Loucy (cell line): ENCODE measurements around the gene DCP2.

Experiments
- H2AFZ ChIP-seq: fragments of 200-600 bp; sonication (generic); 2 replicates; pipeline ENCODE4 v1.6.0; 2016; ENCODE audit warnings: antibody characterized with exemption, mild to moderate bottlenecking, low read length, moderate library complexity
- H3F3A ChIP-seq: fragments of 200-600 bp; 2 replicates; pipeline ENCODE4 v1.6.0; 2016; ENCODE audit warnings: antibody characterized with exemption, low read depth, mild to moderate bottlenecking
- H3K27me3 ChIP-seq: fragments of 200-600 bp; sonication (generic); 2 replicates; pipeline ENCODE4 v1.6.1; 2014; ENCODE audit warnings: low read length, mild to moderate bottlenecking; ENCODE audit not compliant: insufficient read depth, poor library complexity, severe bottlenecking
- H3K36me3 ChIP-seq: fragments of 200-600 bp; sonication (generic); 2 replicates; pipeline ENCODE4 v1.6.1; 2016; ENCODE audit warnings: low read length; ENCODE audit not compliant: insufficient read depth
- H3K4me1 ChIP-seq: fragments of 200-600 bp; sonication (generic); 2 replicates; pipeline ENCODE4 v1.5.1; 2014; ENCODE audit warnings: low read length, mild to moderate bottlenecking; ENCODE audit not compliant: insufficient read depth, poor library complexity, severe bottlenecking
- H3K4me2 ChIP-seq: fragments of 200-600 bp; sonication (generic); 2 replicates; pipeline ENCODE4 v1.6.0; 2014; ENCODE audit warnings: antibody characterized with exemption, low read length, low read depth, mild to moderate bottlenecking; ENCODE audit not compliant: poor library complexity, severe bottlenecking
- H3K4me3 ChIP-seq: fragments of 200-600 bp; sonication (generic); 2 replicates; pipeline ENCODE4 v1.5.1; 2014; ENCODE audit warnings: low read length, mild to moderate bottlenecking, mixed read lengths; ENCODE audit not compliant: poor library complexity, severe bottlenecking
- H3K79me2 ChIP-seq: fragments of 200-600 bp; sonication (generic); 2 replicates; pipeline ENCODE4 v1.6.1; 2014; ENCODE audit warnings: low read length; ENCODE audit not compliant: insufficient read depth
- H3K9ac ChIP-seq: fragments of 200-600 bp; sonication (generic); 2 replicates; pipeline ENCODE4 v1.6.0; 2014; ENCODE audit warnings: mild to moderate bottlenecking, low read depth, low read length, moderate library complexity; ENCODE audit not compliant: poor library complexity, severe bottlenecking
- H3K9me2 ChIP-seq: fragments of 200-600 bp; sonication (generic); replicated peaks from 2 replicates; pipeline ENCODE4 v1.6.1; 2016; ENCODE audit warnings: low read depth, low read length, mixed read lengths
- H3K9me3 ChIP-seq: fragments of 200-600 bp; sonication (generic); 2 replicates; pipeline ENCODE4 v1.6.1; 2014; ENCODE audit warnings: mild to moderate bottlenecking, antibody characterized with exemption, low read length, low read depth; ENCODE audit not compliant: insufficient read depth
- H4K20me1 ChIP-seq: fragments of 200-600 bp; sonication (generic); 2 replicates; pipeline ENCODE4 v1.6.0; 2014; ENCODE audit warnings: antibody characterized with exemption, low read length, mild to moderate bottlenecking; ENCODE audit not compliant: insufficient read depth, poor library complexity, severe bottlenecking
- EZH2phosphoT487 ChIP-seq: fragments of 200-600 bp; IDR thresholded peaks from 2 replicates; pipeline ENCODE4 v1.6.1; 2018; ENCODE audit warnings: antibody characterized with exemption, mild to moderate bottlenecking, moderate library complexity, borderline replicate concordance
- TF ChIP-seq, protein P1 (sequence below): fragments of 200-600 bp; sonication (generic); conservative IDR thresholded peaks from 2 replicates; pipeline ENCODE4 v1.5.1; 2014; ENCODE audit warnings: mild to moderate bottlenecking, antibody characterized with exemption, low read length

The DCP2 gene

DNA sequence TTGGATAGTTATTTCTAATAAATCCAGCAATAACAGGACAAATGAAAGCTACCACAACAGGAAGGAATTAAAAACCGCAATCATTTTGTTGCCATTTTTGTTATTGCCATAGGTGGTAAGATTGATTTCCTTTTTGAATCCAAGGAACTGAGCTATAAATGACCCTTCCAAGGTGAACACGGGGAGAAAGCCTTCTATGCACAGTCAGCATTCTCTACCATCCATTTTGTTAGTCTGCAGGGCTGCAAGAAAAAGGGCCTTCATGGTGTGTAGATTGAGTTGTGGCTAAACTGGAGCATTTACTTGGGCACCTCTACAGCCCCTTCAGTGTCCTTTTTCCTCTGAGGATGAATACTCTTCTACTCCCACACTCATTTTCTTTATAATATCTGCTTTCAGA, 35.9 kb upstream of the DCP2 start:
- H3K9me3 ChIP-seq: no peaks in the 10 kb centered on the region
- H3K4me1 ChIP-seq: no peaks in the 10 kb centered on the region
- H4K20me1 ChIP-seq: no peaks in the 10 kb centered on the region
- H3K79me2 ChIP-seq: no peaks in the 10 kb centered on the region
- no peaks in the 10 kb centered on the region for H3F3A ChIP-seq
- H3K4me2 ChIP-seq: no peak overlapping the region
- no peak for TF ChIP-seq EZH2phosphoT487
- TF ChIP-seq, protein P1, sequence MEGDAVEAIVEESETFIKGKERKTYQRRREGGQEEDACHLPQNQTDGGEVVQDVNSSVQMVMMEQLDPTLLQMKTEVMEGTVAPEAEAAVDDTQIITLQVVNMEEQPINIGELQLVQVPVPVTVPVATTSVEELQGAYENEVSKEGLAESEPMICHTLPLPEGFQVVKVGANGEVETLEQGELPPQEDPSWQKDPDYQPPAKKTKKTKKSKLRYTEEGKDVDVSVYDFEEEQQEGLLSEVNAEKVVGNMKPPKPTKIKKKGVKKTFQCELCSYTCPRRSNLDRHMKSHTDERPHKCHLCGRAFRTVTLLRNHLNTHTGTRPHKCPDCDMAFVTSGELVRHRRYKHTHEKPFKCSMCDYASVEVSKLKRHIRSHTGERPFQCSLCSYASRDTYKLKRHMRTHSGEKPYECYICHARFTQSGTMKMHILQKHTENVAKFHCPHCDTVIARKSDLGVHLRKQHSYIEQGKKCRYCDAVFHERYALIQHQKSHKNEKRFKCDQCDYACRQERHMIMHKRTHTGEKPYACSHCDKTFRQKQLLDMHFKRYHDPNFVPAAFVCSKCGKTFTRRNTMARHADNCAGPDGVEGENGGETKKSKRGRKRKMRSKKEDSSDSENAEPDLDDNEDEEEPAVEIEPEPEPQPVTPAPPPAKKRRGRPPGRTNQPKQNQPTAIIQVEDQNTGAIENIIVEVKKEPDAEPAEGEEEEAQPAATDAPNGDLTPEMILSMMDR: no peak
- H2AFZ ChIP-seq: no peak overlapping the region
- H3K36me3 ChIP-seq: no peaks in the 10 kb centered on the region
- no peak overlapping the region for H3K9ac ChIP-seq
- H3K27me3 ChIP-seq: no peaks in the 10 kb centered on the region
- H3K4me3 ChIP-seq: no peak overlapping the region
- no peaks in the 10 kb centered on the region for H3K9me2 ChIP-seq

DNA sequence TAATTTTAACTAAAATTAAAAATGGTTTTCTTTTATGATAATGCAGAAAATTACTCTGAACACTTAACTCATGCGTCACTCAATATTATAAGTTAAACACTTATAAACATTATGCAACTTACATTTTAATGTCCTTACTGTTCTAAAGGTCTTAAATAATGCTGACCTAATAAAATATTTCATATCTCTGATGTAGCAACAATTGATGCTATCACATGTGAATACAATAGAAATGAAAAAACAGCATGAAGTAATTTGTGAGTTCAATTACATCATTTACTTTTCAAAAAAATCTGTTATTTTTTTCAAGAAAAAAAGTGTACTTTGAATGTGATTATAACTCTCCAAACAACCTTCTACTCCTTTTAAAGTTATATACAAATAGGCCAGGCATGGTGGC, 28.1 kb upstream of the DCP2 start:
- TF ChIP-seq, protein P1: no peak
- TF ChIP-seq EZH2phosphoT487: no peak
- Histone ChIP-seq H3K4me2 (no peak overlapping the region), H3K79me2 (no peaks in the 10 kb centered on the region), H4K20me1 (no peaks in the 10 kb centered on the region), H3K36me3 (no peaks in the 10 kb centered on the region), H2AFZ (no peak overlapping the region), H3K4me1 (no peaks in the 10 kb centered on the region), H3K9ac (no peak overlapping the region), H3K9me3 (no peaks in the 10 kb centered on the region), H3F3A (no peaks in the 10 kb centered on the region), H3K4me3 (no peak overlapping the region), H3K27me3 (no peaks in the 10 kb centered on the region), H3K9me2 (no peaks in the 10 kb centered on the region)

DNA sequence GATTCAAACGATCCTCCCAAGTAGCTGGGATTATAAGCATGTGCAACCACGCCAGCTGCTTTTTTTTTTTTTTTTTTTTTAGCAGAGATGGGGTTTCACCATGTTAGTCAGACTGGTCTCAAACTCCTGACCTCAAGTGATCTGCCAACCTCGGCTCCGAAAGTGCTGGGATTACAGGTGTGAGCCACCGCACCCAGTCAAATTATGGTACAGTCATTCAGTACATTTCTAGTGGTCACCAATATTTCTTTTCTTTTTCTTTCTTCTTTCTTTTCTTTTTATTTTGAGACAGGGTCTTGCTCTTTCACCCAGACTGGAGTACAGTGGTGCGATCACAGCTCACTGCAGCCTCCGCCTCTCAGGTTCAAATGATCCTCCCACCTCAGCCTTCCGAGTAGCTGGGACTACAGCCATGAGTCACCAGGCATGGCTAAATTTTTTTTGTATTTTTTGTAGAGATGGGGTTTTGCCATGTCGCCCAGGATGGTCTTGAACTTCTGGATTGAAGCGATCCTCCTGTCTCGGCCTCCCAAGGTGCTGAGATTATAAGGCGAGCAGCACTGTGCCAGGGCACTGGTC, 25.4 kb upstream of the DCP2 start:
- Histone ChIP-seq H3K79me2 (no peaks in the 10 kb centered on the region), H3K9me2 (no peaks in the 10 kb centered on the region), H4K20me1 (no peaks in the 10 kb centered on the region), H3K36me3 (no peaks in the 10 kb centered on the region), H3F3A (no peaks in the 10 kb centered on the region), H3K4me2 (no peak overlapping the region), H3K9me3 (no peaks in the 10 kb centered on the region), H3K9ac (no peak overlapping the region), H3K27me3 (no peaks in the 10 kb centered on the region), H3K4me3 (no peak overlapping the region), H3K4me1 (no peaks in the 10 kb centered on the region), H2AFZ (no peak overlapping the region)
- TF ChIP-seq, protein P1: no peak
- TF ChIP-seq EZH2phosphoT487: no peak
